Measurements from ENCODE around the gene DPP4. TPM values are rescaled to one million over a fixed set of nuclear protein-coding genes. Genes with fewer than 3 reads are reported as not detected.

Gene DPP4
- total and polyA plus RNA-seq, 2 experiments from 2014 or later, result 31.6 to 39.9 TPM

GRCh38 chr2:162037028-162037795 is 36.8 kb downstream of the DPP4 start:
- Histone ChIP-seq H3K9me2 (ENCODE audit: insufficient read depth) (no peaks in the 10 kb centered on the region), H2AFZ (no peak overlapping the region), H3K27ac (no peak overlapping the region), H3K27me3 (replicated peaks; ENCODE audit: insufficient read depth) (no peaks in the 10 kb centered on the region), H3F3A (ENCODE audit: insufficient read depth) (no peaks in the 10 kb centered on the region), H3K79me2 (ENCODE audit: insufficient read depth) (no peaks in the 10 kb centered on the region), H3K4me3 (no peak overlapping the region), H4K20me1 (ENCODE audit: insufficient read depth) (no peaks in the 10 kb centered on the region), H3K4me2 (ENCODE audit: unreplicated experiment) (no peak overlapping the region), H3K4me1 (ENCODE audit: insufficient read depth) (no peaks in the 10 kb centered on the region), H3K9me3 (ENCODE audit: low read depth) (no peaks in the 10 kb centered on the region), H3K36me3 (ENCODE audit: low read depth) (no peaks in the 10 kb centered on the region), H3K9ac (no peak overlapping the region)
- 27 to 33% methylated on average over 3 of the region's 3 CpGs for WGBS, 2 experiments (ENCODE audit: low coverage in 1 of 2, low lambda C conversion rate in 2 of 2, missing lambda C conversion rate in 2 of 2)
- TF ChIP-seq EZH2 (IDR thresholded peaks at IDR 0.05; ENCODE audit: insufficient read depth, poor library complexity, severe bottlenecking) (no peak), EZH2phosphoT487 (IDR thresholded peaks at IDR 0.05; ENCODE audit: insufficient read depth, low read depth) (no peak)
- in situ Hi-C loops (cut with MboI), result no loop called here
- peak; percentile 7 for DNase-seq

DNA sequence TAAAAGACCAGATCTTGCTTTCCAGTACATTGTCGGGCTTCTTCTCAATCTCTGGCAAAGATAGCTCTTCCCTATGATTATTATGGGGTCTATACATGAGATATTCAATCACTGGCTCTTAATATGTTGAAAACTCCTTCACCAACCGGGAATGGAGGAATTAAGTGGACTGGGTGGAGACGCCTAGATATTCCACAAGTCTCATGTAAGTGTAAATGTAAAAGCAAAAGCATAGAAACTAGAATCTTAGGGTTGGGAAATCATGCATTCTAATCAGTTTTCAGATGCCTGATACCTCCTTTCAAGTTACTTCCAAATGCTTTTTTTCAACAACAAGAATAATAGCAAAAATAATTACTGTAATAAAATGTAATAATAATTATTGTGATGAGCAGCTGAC is 38.0 kb downstream of the DPP4 start:
- H4K20me1 ChIP-seq (ENCODE audit: insufficient read depth), result no peaks in the 10 kb centered on the region
- no peaks in the 10 kb centered on the region for H3K27me3 ChIP-seq (replicated peaks; ENCODE audit: insufficient read depth)
- in situ Hi-C loops (cut with MboI), result no loop called here
- no peak overlapping the region for H3K4me3 ChIP-seq
- no peaks in the 10 kb centered on the region for H3K36me3 ChIP-seq (ENCODE audit: low read depth)
- no peak overlapping the region for H3K4me2 ChIP-seq (ENCODE audit: unreplicated experiment)
- no peaks in the 10 kb centered on the region for H3K9me3 ChIP-seq (ENCODE audit: low read depth)
- H3K27ac ChIP-seq, result no peak overlapping the region
- H3K79me2 ChIP-seq (ENCODE audit: insufficient read depth), result no peaks in the 10 kb centered on the region
- TF ChIP-seq EZH2 (IDR thresholded peaks at IDR 0.05; ENCODE audit: insufficient read depth, poor library complexity, severe bottlenecking), result no peak
- TF ChIP-seq EZH2phosphoT487 (IDR thresholded peaks at IDR 0.05; ENCODE audit: insufficient read depth, low read depth), result no peak
- H3K4me1 ChIP-seq (ENCODE audit: insufficient read depth), result no peaks in the 10 kb centered on the region
- 91 to 96% methylated on average over 3 of the region's 3 CpGs for WGBS, 2 experiments (ENCODE audit: low coverage in 1 of 2, low lambda C conversion rate in 2 of 2, missing lambda C conversion rate in 2 of 2)
- H3K9ac ChIP-seq, result no peak overlapping the region
- 0 out of 2 replicates have a peak, but pooled peaks cover under 1% of the 10 kb centered on the region for H3F3A ChIP-seq (ENCODE audit: insufficient read depth)
- H3K9me2 ChIP-seq (ENCODE audit: insufficient read depth), result no peaks in the 10 kb centered on the region
- DNase-seq, result no peak
- H2AFZ ChIP-seq, result no peak overlapping the region

- H3K9ac ChIP-seq, result no peak overlapping the region
- no peak for DNase-seq
Observed at GRCh38 chr2:162030363-162031190, 43.4 kb downstream of the DPP4 start.

DNA sequence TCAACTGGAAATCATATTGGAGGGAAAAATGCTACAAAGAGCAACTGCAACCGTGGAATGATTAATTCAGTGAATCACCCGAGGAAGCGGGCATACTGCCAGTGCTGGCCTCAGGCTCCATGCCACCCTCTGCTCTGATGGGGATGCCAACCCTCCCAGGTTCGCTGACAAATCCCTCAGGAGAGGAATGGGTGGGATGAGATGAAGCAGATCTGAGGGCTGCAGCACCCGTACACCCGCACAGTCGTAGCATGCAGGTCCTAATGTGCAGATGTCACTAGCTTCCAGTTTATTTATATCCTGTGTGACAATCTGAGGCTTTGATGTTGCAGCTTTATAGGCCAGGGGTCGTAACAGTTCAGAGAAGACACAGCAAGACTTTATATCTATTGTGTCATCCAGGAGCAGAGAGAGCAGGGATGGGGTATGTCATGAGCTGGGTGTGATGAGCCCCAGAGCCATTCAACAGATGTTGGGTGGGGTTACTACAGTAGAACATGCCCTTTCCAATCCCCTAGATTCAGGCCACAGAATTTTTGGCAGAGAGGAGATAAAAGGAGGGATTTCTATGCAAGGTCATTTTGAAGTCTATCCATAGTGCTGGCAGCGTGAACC is 44.6 kb downstream of the DPP4 start:
- 11% methylated on average over 9 of the region's 9 CpGs for WGBS, 2 experiments (ENCODE audit: low coverage in 1 of 2, low lambda C conversion rate in 2 of 2, missing lambda C conversion rate in 2 of 2)
- H3K79me2 ChIP-seq (ENCODE audit: insufficient read depth), result no peaks in the 10 kb centered on the region
- H3K9me2 ChIP-seq (ENCODE audit: insufficient read depth), result no peaks in the 10 kb centered on the region
- peaks cover 36% of the 10 kb centered on the region for H3K4me1 ChIP-seq (ENCODE audit: insufficient read depth)
- peak; percentile 86 for DNase-seq
- no peak overlapping the region for H3K4me3 ChIP-seq
- in situ Hi-C loops (cut with MboI), result no loop called here
- no peaks in the 10 kb centered on the region for H3K9me3 ChIP-seq (ENCODE audit: low read depth)
- no peak overlapping the region for H3K27ac ChIP-seq
- no peak overlapping the region for H2AFZ ChIP-seq
- H3F3A ChIP-seq (ENCODE audit: insufficient read depth), result peaks cover 37% of the 10 kb centered on the region
- H3K4me2 ChIP-seq (ENCODE audit: unreplicated experiment), result peak overlapping the region; percentile 24
- H3K27me3 ChIP-seq (replicated peaks; ENCODE audit: insufficient read depth), result no peaks in the 10 kb centered on the region
- H4K20me1 ChIP-seq (ENCODE audit: insufficient read depth), result no peaks in the 10 kb centered on the region
- H3K9ac ChIP-seq, result no peak overlapping the region
- no peak for TF ChIP-seq EZH2phosphoT487 (IDR thresholded peaks at IDR 0.05; ENCODE audit: insufficient read depth, low read depth)
- no peak for TF ChIP-seq EZH2 (IDR thresholded peaks at IDR 0.05; ENCODE audit: insufficient read depth, poor library complexity, severe bottlenecking)
- no peaks in the 10 kb centered on the region for H3K36me3 ChIP-seq (ENCODE audit: low read depth)

More at GRCh38 chr2:162030363-162031190, 43.4 kb downstream of the DPP4 start:
- in situ Hi-C loops (cut with MboI), result no loop called here
- Histone ChIP-seq H3K9me3 (ENCODE audit: low read depth) (no peaks in the 10 kb centered on the region), H3K4me1 (ENCODE audit: insufficient read depth) (peaks cover 24% of the 10 kb centered on the region), H3K27me3 (replicated peaks; ENCODE audit: insufficient read depth) (no peaks in the 10 kb centered on the region), H3F3A (ENCODE audit: insufficient read depth) (peaks cover 30% of the 10 kb centered on the region), H3K27ac (no peak overlapping the region), H3K4me2 (ENCODE audit: unreplicated experiment) (no peak overlapping the region), H3K79me2 (ENCODE audit: insufficient read depth) (no peaks in the 10 kb centered on the region), H3K36me3 (ENCODE audit: low read depth) (no peaks in the 10 kb centered on the region), H3K9me2 (ENCODE audit: insufficient read depth) (no peaks in the 10 kb centered on the region), H3K4me3 (no peak overlapping the region), H2AFZ (no peak overlapping the region), H4K20me1 (ENCODE audit: insufficient read depth) (no peaks in the 10 kb centered on the region)
- WGBS, 2 experiments (ENCODE audit: low coverage in 1 of 2, low lambda C conversion rate in 2 of 2, missing lambda C conversion rate in 2 of 2), result 93 to 95% methylated on average over 9 of the region's 9 CpGs
- TF ChIP-seq EZH2phosphoT487 (IDR thresholded peaks at IDR 0.05; ENCODE audit: insufficient read depth, low read depth) (no peak), EZH2 (IDR thresholded peaks at IDR 0.05; ENCODE audit: insufficient read depth, poor library complexity, severe bottlenecking) (no peak)
